K562 (cell line): ENCODE data around the gene WDR76. TPM values are rescaled to one million over a fixed set of nuclear protein-coding genes. Genes with fewer than 3 reads are reported as not detected.
A peak's percentile ranks its signal among the peaks of the same experiment; 100 is the strongest.

Experiments
- ADNP ChIP-seq: fragments of 200-800 bp; sonication (Bioruptor generic); IDR thresholded peaks from 2 replicates; pipeline ENCODE4 v1.6.1; 2016; ENCODE audit warnings: missing genetic modification characterization, missing compliant biosample characterization
- ESRRA ChIP-seq: fragments of 450-650 bp; IDR thresholded peaks from 2 replicates; pipeline ENCODE4 v1.6.1; 2014; ENCODE audit warnings: low read depth, mild to moderate bottlenecking, moderate library complexity, borderline replicate concordance
- MIER1 ChIP-seq: fragments of 450-650 bp; IDR thresholded peaks from 2 replicates; pipeline ENCODE4 v1.6.1; 2016; ENCODE audit warnings: antibody characterized with exemption, mild to moderate bottlenecking, low read depth
- TRIM28 ChIP-seq: fragments of 450-650 bp; IDR thresholded peaks from 2 replicates; pipeline ENCODE4 v1.6.1; 2017
- ZNF175 ChIP-seq: fragments of 200-800 bp; sonication (Bioruptor generic); IDR thresholded peaks from 2 replicates; pipeline ENCODE4 v1.6.1; 2016; ENCODE audit warnings: low read depth, mild to moderate bottlenecking, missing genetic modification characterization, missing compliant biosample characterization
- ZNF695 ChIP-seq: fragments of 450-650 bp; formaldehyde crosslinking; IDR thresholded peaks from 2 replicates; pipeline ENCODE4 v1.4.0; 2020; ENCODE audit warnings: mild to moderate bottlenecking, moderate library complexity
- polyA plus RNA-seq, 8 experiments: library from polyadenylated mRNA; depleted of rRNA in 4 of 8; stranded (reverse) in 5 of 8; unstranded in 3 of 8; fragments of >200 nt; fragmentation: Nextera tagmentation in 2 of 8; fragmentation: Illumina TruSeq in 1 of 8; extraction: Ambion mirVana in 2 of 8; extraction: Trizol in 1 of 8; gene quantifications; 2 replicates each; pipeline versions ENCODE4 v1.2.1 to v1.2.3, GENCODE V29; 2011 to 2014; ENCODE audit warnings: inconsistent platforms in 1 of 8, missing spikeins in 1 of 8
- total RNA-seq, 7 experiments: library from RNA; depleted of rRNA in 6 of 7; stranded (reverse); fragments of >200 nt in 6 of 7; fragmentation: Illumina TruSeq in 2 of 7; extraction: Trizol in 2 of 7; gene quantifications; 2 replicates each; pipeline versions ENCODE4 v1.2.1 to v1.2.3, GENCODE V29; 2011 to 2021; ENCODE audit warnings: low replicate concordance in 1 of 7
- TF ChIP-seq, protein P1 (sequence below), 2 experiments: fragments of 450-650 bp; IDR thresholded peaks; 2 replicates each; pipeline ENCODE4 v1.6.1; 2016; ENCODE audit warnings: mild to moderate bottlenecking in 2 of 2, borderline replicate concordance in 1 of 2, low read depth in 1 of 2, moderate library complexity in 1 of 2

The WDR76 gene
- total and polyA plus RNA-seq, 9 of the 15 experiments (the other 6 are each of a cell fraction or from before 2014, with no cell fraction given): 9.8 to 69.5 (median 44.4) TPM

DNA sequence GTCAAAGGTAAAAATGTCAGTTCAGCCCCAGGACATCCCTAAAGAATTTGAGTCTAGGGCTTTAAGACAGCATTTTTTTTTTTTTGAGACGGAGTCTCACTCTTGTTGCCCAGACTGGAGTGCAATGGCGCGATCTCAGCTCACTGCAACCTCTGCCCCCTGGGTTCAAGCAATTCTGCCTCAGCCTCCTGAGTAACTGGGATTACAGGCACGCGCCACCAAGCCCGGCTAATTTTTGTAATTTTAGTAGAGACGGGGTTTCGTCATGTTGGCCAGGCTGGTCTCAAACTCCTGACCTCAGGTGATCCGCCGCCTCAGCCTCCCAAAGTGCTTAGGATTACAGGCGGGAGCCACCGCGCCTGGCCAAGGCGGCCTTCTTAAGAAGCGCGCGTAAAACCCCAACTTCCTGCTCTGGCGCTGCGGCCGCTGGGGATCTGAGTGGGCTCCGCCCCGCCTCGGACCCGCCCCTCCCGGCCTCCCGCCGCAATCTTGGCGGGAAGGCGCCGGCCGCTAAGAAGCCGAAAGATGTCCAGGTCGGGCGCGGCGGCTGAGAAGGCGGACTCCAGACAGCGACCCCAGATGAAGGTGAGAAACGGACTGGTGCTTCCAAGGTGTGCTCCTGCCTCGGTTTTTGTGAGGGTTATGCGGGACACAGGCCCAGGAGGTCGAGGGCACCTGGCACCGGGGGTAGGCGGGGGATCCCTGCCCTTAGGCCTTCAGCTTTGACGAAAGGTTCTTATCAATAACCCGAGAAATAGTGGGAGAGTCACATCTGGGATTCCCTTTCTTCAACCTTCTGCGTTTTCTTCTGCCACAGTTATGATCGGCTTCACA is at the start of gene WDR76 (continued):
- TF ChIP-seq, protein P1, sequence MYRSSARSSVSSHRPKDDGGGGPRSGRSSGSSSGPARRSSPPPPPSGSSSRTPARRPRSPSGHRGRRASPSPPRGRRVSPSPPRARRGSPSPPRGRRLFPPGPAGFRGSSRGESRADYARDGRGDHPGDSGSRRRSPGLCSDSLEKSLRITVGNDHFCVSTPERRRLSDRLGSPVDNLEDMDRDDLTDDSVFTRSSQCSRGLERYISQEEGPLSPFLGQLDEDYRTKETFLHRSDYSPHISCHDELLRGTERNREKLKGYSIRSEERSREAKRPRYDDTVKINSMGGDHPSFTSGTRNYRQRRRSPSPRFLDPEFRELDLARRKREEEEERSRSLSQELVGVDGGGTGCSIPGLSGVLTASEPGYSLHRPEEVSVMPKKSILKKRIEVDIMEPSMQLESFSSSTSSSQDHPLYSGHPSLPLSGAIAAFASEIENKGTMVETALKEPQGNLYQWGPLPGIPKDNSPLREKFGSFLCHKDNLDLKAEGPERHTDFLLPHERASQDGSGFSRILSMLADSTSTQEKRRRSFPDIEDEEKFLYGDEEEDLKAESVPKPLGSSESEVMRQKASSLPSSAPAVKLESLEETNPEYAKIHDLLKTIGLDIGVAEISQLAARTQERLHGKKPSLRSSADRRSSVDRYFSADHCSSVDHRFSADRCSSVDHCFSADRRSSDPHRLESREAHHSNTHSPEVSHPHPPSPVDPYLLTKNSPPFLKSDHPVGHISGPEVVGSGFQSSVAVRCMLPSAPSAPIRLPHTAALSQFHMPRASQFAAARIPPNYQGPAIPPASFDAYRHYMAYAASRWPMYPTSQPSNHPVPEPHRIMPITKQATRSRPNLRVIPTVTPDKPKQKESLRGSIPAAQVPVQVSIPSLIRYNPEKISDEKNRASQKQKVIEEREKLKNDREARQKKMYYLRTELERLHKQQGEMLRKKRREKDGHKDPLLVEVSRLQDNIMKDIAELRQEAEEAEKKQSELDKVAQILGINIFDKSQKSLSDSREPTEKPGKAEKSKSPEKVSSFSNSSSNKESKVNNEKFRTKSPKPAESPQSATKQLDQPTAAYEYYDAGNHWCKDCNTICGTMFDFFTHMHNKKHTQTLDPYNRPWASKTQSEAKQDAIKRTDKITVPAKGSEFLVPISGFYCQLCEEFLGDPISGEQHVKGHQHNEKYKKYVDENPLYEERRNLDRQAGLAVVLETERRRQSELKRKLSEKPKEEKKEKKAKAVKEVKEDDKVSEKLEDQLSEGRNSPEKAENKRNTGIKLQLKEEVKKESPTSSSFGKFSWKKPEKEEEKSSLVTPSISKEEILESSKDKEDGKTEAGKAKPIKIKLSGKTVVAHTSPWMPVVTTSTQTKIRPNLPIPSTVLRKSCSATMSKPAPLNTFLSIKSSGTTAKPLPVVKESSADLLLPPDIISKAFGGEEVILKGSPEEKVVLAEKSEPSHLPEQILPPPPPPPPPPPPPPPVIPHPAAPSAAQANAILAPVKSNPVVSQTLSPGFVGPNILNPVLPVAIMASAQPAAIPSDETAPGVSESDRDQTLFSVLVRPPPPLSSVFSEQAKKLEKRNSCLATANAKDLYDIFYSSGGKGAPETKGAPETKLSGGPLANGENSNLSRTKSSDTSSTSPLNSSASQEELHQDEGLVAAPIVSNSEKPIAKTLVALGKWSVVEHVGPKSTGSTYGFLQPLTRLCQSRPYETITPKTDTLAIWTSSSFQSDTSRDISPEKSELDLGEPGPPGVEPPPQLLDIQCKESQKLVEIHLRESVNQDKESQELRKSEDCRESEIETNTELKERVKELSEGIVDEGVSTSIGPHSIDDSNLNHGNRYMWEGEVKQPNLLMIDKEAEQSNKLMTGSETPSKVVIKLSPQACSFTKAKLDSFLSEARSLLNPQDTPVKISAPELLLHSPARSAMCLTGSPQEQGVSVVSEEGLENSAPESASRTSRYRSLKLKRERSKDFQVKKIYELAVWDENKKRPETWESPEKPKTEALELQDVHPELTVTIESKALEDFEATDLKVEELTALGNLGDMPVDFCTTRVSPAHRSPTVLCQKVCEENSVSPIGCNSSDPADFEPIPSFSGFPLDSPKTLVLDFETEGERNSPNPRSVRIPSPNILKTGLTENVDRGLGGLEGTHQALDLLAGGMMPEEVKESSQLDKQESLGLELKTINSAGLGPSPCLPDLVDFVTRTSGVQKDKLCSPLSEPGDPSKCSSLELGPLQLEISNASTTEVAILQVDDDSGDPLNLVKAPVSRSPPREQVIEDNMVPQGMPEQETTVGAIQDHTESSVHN (IDR thresholded peaks at IDR 0.05; ENCODE audit: borderline replicate concordance in 1 of 2, low read depth in 1 of 2): 0 out of 4 replicates have a peak, but pooled peaks of 1 of the 2 experiments have one; percentile 25
- TF ChIP-seq ZNF695 (CRISPR knock-in tag) (no peak), MIER1 (no peak), ZNF175 (CRISPR knock-in tag) (peak; percentile 72), TRIM28 (peak; percentile 86), ESRRA (peak; percentile 53; the same call in 1 of the 2 replicates), ADNP (tag) (peak; percentile 83; the same call in 1 of the 2 replicates)
